ENCODE measurements around the gene SYAP1. TPM values are rescaled to one million over a fixed set of nuclear protein-coding genes. Genes with fewer than 3 reads are reported as not detected.

The SYAP1 gene
- total and polyA plus RNA-seq, 9 of the 15 experiments (the other 6 are each of a cell fraction or from before 2014, with no cell fraction given): 5.7 to 35.3 (median 27.6) TPM

DNA sequence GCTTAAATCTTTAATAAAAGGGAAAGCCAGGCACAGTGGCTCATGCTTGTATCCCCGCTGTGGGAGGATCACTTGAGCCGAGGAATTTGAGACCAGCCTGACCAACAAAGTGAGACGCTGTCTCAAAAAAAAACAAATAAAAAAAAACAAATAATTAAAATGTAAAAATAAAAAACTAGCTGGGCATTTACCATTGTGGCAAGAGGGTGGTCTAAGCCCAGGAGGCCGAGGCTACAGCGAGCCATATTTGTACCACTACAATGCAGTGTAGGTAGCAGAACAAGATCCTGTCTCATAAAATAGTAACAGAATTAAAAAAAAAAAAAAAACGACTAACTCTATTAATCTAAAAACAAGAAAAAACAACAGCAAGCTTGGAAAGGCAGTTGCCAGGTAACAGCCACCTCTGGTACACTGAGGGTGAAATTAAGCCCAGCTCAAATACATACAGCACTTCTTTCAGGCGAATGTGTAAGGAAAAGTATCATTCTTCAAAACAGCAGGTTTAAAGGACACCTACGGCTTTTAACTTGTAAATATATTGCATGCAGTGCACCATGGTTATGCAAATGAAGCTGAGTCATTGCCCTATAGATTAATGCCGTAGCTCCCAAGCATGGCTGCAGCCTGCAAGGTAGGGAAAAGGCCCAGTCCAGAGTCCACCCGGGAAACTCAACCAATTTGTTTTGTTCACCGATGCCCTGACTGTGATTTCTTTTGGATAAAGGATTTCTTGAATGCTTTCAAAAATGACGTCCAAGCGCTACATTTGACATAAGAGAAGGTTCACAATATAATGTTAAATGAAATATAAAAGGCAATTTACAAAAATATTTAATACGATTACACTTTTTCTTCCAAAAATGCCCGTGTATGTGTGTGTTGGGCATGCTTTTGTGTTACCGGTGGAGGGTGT is 52.3 kb downstream of the SYAP1 start (continued):
- TF ChIP-seq HDAC2 (IDR thresholded peaks at IDR 0.05) (0 out of 2 replicates have a peak, but pooled peaks have one; percentile 24), GTF2A2 (tag; IDR thresholded peaks at IDR 0.05) (peak; percentile 97), NR4A1 (CRISPR knock-in tag; IDR thresholded peaks at IDR 0.05) (no peak), NR4A1 (tag; IDR thresholded peaks at IDR 0.05) (no peak), PHB2 (IDR thresholded peaks at IDR 0.05; ENCODE audit: low read depth) (peak; percentile 50; the same call in 1 of the 2 replicates), PURB (CRISPR knock-in tag; IDR thresholded peaks at IDR 0.05; ENCODE audit: low read depth) (no peak), SNIP1 (IDR thresholded peaks at IDR 0.05; ENCODE audit: low read depth) (peak; percentile 64), YY1 (IDR thresholded peaks at IDR 0.05; ENCODE audit: borderline replicate concordance in 1 of 3, control insufficient read depth in 1 of 3, extremely low read depth in 1 of 3, insufficient read depth in 3 of 3, insufficient read length in 1 of 3, insufficient replicate concordance in 2 of 3, low read depth in 1 of 3, low read length in 2 of 3) (peak; percentile 42 to 89 (median 63)), PHF8 (IDR thresholded peaks at IDR 0.05; ENCODE audit: borderline replicate concordance, low read length) (peak; percentile 16; the same call in 1 of the 2 replicates), MAFF (IDR thresholded peaks at IDR 0.05; ENCODE audit: low read length) (peak; percentile 89), CTBP1 (IDR thresholded peaks at IDR 0.05; ENCODE audit: borderline replicate concordance) (no peak)
- TF ChIP-seq, protein P1, sequence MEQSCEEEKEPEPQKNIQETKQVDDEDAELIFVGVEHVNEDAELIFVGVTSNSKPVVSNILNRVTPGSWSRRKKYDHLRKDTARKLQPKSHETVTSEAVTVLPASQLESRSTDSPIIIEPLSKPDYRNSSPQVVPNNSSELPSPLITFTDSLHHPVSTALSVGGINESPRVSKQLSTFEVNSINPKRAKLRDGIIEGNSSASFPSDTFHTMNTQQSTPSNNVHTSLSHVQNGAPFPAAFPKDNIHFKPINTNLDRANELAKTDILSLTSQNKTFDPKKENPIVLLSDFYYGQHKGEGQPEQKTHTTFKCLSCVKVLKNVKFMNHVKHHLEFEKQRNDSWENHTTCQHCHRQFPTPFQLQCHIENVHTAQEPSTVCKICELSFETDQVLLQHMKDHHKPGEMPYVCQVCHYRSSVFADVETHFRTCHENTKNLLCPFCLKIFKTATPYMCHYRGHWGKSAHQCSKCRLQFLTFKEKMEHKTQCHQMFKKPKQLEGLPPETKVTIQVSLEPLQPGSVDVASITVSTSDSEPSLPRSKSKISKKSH (CRISPR knock-in tag; IDR thresholded peaks at IDR 0.05): no peak
- TF ChIP-seq, protein P2, sequence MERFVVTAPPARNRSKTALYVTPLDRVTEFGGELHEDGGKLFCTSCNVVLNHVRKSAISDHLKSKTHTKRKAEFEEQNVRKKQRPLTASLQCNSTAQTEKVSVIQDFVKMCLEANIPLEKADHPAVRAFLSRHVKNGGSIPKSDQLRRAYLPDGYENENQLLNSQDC (CRISPR knock-in tag; IDR thresholded peaks at IDR 0.05): peak; percentile 99
- TF ChIP-seq, protein P3, sequence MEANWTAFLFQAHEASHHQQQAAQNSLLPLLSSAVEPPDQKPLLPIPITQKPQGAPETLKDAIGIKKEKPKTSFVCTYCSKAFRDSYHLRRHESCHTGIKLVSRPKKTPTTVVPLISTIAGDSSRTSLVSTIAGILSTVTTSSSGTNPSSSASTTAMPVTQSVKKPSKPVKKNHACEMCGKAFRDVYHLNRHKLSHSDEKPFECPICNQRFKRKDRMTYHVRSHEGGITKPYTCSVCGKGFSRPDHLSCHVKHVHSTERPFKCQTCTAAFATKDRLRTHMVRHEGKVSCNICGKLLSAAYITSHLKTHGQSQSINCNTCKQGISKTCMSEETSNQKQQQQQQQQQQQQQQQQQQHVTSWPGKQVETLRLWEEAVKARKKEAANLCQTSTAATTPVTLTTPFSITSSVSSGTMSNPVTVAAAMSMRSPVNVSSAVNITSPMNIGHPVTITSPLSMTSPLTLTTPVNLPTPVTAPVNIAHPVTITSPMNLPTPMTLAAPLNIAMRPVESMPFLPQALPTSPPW (CRISPR knock-in tag; IDR thresholded peaks at IDR 0.05): peak; percentile 54
- TF ChIP-seq, protein P4, sequence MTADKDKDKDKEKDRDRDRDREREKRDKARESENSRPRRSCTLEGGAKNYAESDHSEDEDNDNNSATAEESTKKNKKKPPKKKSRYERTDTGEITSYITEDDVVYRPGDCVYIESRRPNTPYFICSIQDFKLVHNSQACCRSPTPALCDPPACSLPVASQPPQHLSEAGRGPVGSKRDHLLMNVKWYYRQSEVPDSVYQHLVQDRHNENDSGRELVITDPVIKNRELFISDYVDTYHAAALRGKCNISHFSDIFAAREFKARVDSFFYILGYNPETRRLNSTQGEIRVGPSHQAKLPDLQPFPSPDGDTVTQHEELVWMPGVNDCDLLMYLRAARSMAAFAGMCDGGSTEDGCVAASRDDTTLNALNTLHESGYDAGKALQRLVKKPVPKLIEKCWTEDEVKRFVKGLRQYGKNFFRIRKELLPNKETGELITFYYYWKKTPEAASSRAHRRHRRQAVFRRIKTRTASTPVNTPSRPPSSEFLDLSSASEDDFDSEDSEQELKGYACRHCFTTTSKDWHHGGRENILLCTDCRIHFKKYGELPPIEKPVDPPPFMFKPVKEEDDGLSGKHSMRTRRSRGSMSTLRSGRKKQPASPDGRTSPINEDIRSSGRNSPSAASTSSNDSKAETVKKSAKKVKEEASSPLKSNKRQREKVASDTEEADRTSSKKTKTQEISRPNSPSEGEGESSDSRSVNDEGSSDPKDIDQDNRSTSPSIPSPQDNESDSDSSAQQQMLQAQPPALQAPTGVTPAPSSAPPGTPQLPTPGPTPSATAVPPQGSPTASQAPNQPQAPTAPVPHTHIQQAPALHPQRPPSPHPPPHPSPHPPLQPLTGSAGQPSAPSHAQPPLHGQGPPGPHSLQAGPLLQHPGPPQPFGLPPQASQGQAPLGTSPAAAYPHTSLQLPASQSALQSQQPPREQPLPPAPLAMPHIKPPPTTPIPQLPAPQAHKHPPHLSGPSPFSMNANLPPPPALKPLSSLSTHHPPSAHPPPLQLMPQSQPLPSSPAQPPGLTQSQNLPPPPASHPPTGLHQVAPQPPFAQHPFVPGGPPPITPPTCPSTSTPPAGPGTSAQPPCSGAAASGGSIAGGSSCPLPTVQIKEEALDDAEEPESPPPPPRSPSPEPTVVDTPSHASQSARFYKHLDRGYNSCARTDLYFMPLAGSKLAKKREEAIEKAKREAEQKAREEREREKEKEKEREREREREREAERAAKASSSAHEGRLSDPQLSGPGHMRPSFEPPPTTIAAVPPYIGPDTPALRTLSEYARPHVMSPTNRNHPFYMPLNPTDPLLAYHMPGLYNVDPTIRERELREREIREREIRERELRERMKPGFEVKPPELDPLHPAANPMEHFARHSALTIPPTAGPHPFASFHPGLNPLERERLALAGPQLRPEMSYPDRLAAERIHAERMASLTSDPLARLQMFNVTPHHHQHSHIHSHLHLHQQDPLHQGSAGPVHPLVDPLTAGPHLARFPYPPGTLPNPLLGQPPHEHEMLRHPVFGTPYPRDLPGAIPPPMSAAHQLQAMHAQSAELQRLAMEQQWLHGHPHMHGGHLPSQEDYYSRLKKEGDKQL (CRISPR knock-in tag; IDR thresholded peaks at IDR 0.05; ENCODE audit: borderline replicate concordance): no peak

Measured in K562 (cell line).